ENCODE data around the gene PLD4. TPM values are rescaled to one million over a fixed set of nuclear protein-coding genes. Genes with fewer than 3 reads are reported as not detected.

PLD4 gene
- total RNA-seq, 2 donors from 2014 or later = 1.1 to 4.0 TPM

GRCh38 chr14:104980611-104981531 lies 56.2 kb downstream of the PLD4 start:
- DNase-seq = no peak
- peaks cover 27% of the 10 kb centered on the region for H3K4me1 Mint-ChIP-seq

GRCh38 chr14:104981699-104982541 lies 57.2 kb downstream of the PLD4 start:
- ATAC-seq (no peak), DNase-seq (no peak)
- Mint-ChIP-seq H3K27me3 (peaks cover 20% of the 10 kb centered on the region), H3K36me3 (ENCODE audit: low read depth) (peaks cover 3% of the 10 kb centered on the region), H3K27ac (no peak overlapping the region), H3K4me1 (peaks cover 23% of the 10 kb centered on the region), H3K4me3 (no peak overlapping the region)
- no peaks in the 10 kb centered on the region for H3K9me3 ChIP-seq (ENCODE audit: control insufficient read depth, low read length, poor library complexity, severe bottlenecking)

More at GRCh38 chr14:104980611-104981531, 56.2 kb downstream of the PLD4 start:
- ATAC-seq = no peak
- Mint-ChIP-seq H3K27ac (no peak overlapping the region), H3K4me3 (no peak overlapping the region), H3K27me3 (peaks cover 29% of the 10 kb centered on the region), H3K36me3 (ENCODE audit: low read depth) (peaks cover 3% of the 10 kb centered on the region)
- no peaks in the 10 kb centered on the region for H3K9me3 ChIP-seq (ENCODE audit: control insufficient read depth, low read length, poor library complexity, severe bottlenecking)

DNA sequence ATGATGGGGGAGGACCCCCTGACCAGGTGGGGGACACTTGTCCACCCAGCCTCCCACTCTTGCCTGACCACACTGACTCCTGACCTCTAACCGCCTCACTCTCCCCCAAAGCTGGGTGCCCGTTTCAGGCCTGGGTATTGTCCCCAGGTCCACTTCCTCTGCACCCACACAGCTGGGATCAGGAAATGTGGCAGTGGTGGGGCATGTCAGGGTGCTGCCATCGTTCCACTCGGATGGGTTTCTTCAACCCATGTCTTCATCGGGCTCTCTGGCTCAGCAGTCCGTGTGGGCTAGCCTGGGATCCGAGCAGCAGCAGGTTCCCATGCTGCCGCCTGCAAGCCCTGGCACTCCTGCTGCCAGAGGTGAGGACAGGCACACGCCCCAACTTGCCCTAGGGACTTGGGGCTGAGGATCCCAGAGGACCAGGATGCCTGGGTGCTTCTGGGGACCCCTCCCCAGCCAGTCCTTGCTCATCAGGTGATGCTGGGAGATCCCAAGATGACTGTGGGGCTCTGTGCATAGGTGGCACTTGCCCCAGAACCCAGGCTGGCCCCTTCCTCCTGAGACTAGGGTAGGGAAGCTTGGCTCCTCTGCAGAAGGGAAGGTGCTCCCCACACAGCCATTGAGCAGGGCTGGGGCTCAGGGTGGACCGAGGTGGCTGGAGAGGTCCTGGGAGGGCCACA lies 58.0 kb downstream of the PLD4 start:
- H3K27ac Mint-ChIP-seq = peak overlapping the region; percentile 81
- H3K4me3 Mint-ChIP-seq = no peak overlapping the region
- peaks cover 3% of the 10 kb centered on the region for H3K36me3 Mint-ChIP-seq (ENCODE audit: low read depth)
- H3K9me3 ChIP-seq (ENCODE audit: control insufficient read depth, low read length, poor library complexity, severe bottlenecking) = no peaks in the 10 kb centered on the region
- ATAC-seq (no peak), DNase-seq (no peak)
- peaks cover 25% of the 10 kb centered on the region for H3K4me1 Mint-ChIP-seq
- peaks cover 19% of the 10 kb centered on the region for H3K27me3 Mint-ChIP-seq

Other genes starting within 250 kb of the PLD4 start
- 10 to 100 TPM; 61.0 to 76.1 TPM for gene INF2, start 235.3 kb upstream of the PLD4 start, total RNA-seq
- 1 to 10 TPM; 2.4 to 2.9 TPM for gene ADSS1, start 200.7 kb upstream of the PLD4 start, total RNA-seq
- 10 to 100 TPM; 76.2 to 85.7 TPM for gene SIVA1, start 171.7 kb upstream of the PLD4 start, total RNA-seq
- 10 to 100 TPM; 72.4 to 77.2 TPM for gene AKT1, start 129.1 kb upstream of the PLD4 start, total RNA-seq
- 1 to 10 TPM; 2.7 to 3.3 TPM for gene ZBTB42, start 123.8 kb upstream of the PLD4 start, total RNA-seq
- 1 to 10 TPM; 7.0 to 7.7 TPM for gene CEP170B, start 59.6 kb upstream of the PLD4 start, total RNA-seq
- gene AHNAK2, start 53.5 kb downstream of the PLD4 start, total RNA-seq = not detected
- gene CLBA1, start 60.9 kb downstream of the PLD4 start, total RNA-seq = 1 to 10 TPM; 1.6 to 4.4 TPM
- gene CDCA4, start 96.2 kb downstream of the PLD4 start, total RNA-seq = 10 to 100 TPM; 16.1 to 18.4 TPM
- 10 to 100 TPM; 43.4 to 47.1 TPM for gene GPR132, start 140.6 kb downstream of the PLD4 start, total RNA-seq
- 1 to 10 TPM in 1 of 2 donors, under 1 TPM in 1; 0.55 to 1.2 TPM for gene JAG2, start 243.9 kb downstream of the PLD4 start, total RNA-seq